H1 (cell line): ENCODE results near the gene MAST2. TPM values are rescaled to one million over a fixed set of nuclear protein-coding genes. Genes with fewer than 3 reads are reported as not detected.

Experiments used
- CTCF ChIA-PET: fragments of 300-600 bp; sonication (Branson Sonifier 250); formaldehyde crosslinking; loops from one replicate; lab custom pipeline; 2021; ENCODE audit not compliant: partially characterized antibody; lab: Charles Lee
- POLR2A ChIA-PET: fragments of 300-600 bp; sonication (Branson Sonifier 250); formaldehyde crosslinking; loops from one replicate; lab custom pipeline; 2021; ENCODE audit warnings: inconsistent platforms; ENCODE audit not compliant: partially characterized antibody; lab: Charles Lee
- DNase-seq, 2 experiments: peaks; one replicate each; pipeline versions ENCODE4 v3.0.0 to v3.0.0-alpha.2; 2010 to 2022; ENCODE audit warnings: low spot score in 2 of 2, low read depth in 1 of 2, mixed read lengths in 1 of 2
- FAIRE-seq: peaks from 2 replicates; lab custom pipeline; 2011; peaks lifted over from hg19 to GRCh38; lab: Jason Lieb, UNC
- H2AFZ ChIP-seq: 2 replicates; pipeline ENCODE4 v1.8.1; 2012; ENCODE audit warnings: low read length, inconsistent platforms
- H2AK5ac ChIP-seq: 2 replicates; pipeline ENCODE4 v1.6.1; 2013; ENCODE audit warnings: low read depth, low read length
- H2BK120ac ChIP-seq: replicated peaks from 2 replicates; pipeline ENCODE3; 2013; ENCODE audit warnings: low read depth, low read length, inconsistent platforms
- H2BK12ac ChIP-seq: 2 replicates; pipeline ENCODE4 v1.6.1; 2013; ENCODE audit warnings: low read depth, low read length
- H2BK15ac ChIP-seq: 2 replicates; pipeline ENCODE4 v1.6.1; 2013; ENCODE audit warnings: low read length
- H2BK20ac ChIP-seq: 2 replicates; pipeline ENCODE4 v1.6.1; 2013; ENCODE audit warnings: low read length
- H2BK5ac ChIP-seq: 2 replicates; pipeline ENCODE4 v1.6.1; 2013; ENCODE audit warnings: low read depth, low read length
- H3K14ac ChIP-seq: 2 replicates; pipeline ENCODE4 v1.6.1; 2013; ENCODE audit warnings: inconsistent platforms; ENCODE audit not compliant: insufficient read length
- H3K18ac ChIP-seq: 2 replicates; pipeline ENCODE4 v1.6.1; 2013; ENCODE audit warnings: low read length; ENCODE audit errors: extremely low read depth
- H3K23ac ChIP-seq: 2 replicates; pipeline ENCODE4 v1.6.1; 2013; ENCODE audit warnings: inconsistent platforms; ENCODE audit not compliant: insufficient read length
- H3K23me2 ChIP-seq: 2 replicates; pipeline ENCODE4 v1.6.1; 2013; ENCODE audit warnings: low read depth, low read length
- H3K27ac ChIP-seq: 2 replicates; pipeline ENCODE4 v1.6.1; 2011; ENCODE audit warnings: low read depth, low read length, inconsistent platforms
- H3K27me3 ChIP-seq, 4 experiments: replicated peaks in 1 of 4; 1 replicate in 1 of 4; 2 replicates in 3 of 4; pipeline versions ENCODE4 v1.6.1 to v1.8.1; 2011 to 2013; ENCODE audit warnings: low read length in 3 of 4, mild to moderate bottlenecking in 3 of 4, inconsistent platforms in 2 of 4, mixed read lengths in 2 of 4, moderate library complexity in 1 of 4; ENCODE audit not compliant: control insufficient read depth in 3 of 4, insufficient read depth in 3 of 4; ENCODE audit errors: extremely low read depth in 1 of 4
- H3K36me3 ChIP-seq, 4 experiments: 2 replicates each; pipeline versions ENCODE4 v1.6.1 to v1.8.1; 2011 to 2013; ENCODE audit warnings: mild to moderate bottlenecking in 4 of 4, low read length in 3 of 4, moderate library complexity in 2 of 4, control low read depth in 1 of 4, inconsistent platforms in 1 of 4; ENCODE audit not compliant: insufficient read depth in 4 of 4, control insufficient read depth in 2 of 4
- H3K4ac ChIP-seq: replicated peaks from 2 replicates; pipeline ENCODE3; 2013; ENCODE audit warnings: low read length, low read depth, mixed read lengths, inconsistent platforms; ENCODE audit not compliant: insufficient read length
- H3K4me1 ChIP-seq, 4 experiments: replicated peaks in 1 of 4; 1 replicate in 1 of 4; 2 replicates in 3 of 4; pipeline versions ENCODE4 v1.6.1 to v1.8.1; 2011 to 2013; ENCODE audit warnings: low read length in 3 of 4, inconsistent platforms in 2 of 4, mixed read lengths in 1 of 4; ENCODE audit not compliant: insufficient read depth in 4 of 4, control insufficient read depth in 3 of 4
- H3K4me2 ChIP-seq, 2 experiments: 2 replicates each; pipeline versions ENCODE4 v1.6.1 to v1.8.1; 2011 to 2013; ENCODE audit warnings: low read depth in 2 of 2, low read length in 2 of 2, control low read depth in 1 of 2, inconsistent platforms in 1 of 2, mild to moderate bottlenecking in 1 of 2; ENCODE audit not compliant: insufficient read depth in 1 of 2
- H3K4me3 ChIP-seq, 4 experiments: fragments of 200-600, 300-600 bp in 1 of 4; sonication (generic), shearing (Covaris generic), sonication (Bioruptor Twin) in 1 of 4; 2 replicates each; pipeline versions ENCODE4 v1.5.1 to v1.8.1; 2011 to 2016; ENCODE audit warnings: low read length in 4 of 4, low read depth in 3 of 4, control low read depth in 2 of 4, inconsistent platforms in 2 of 4, mild to moderate bottlenecking in 2 of 4, mixed read lengths in 1 of 4, moderate library complexity in 1 of 4; ENCODE audit not compliant: insufficient read depth in 2 of 4; ENCODE audit errors: extremely low read depth in 1 of 4
- H3K56ac ChIP-seq: replicated peaks from 2 replicates; pipeline ENCODE3; 2013; ENCODE audit warnings: low read depth, mild to moderate bottlenecking, mixed read lengths, low read length, inconsistent platforms; ENCODE audit not compliant: insufficient read length
- H3K79me1 ChIP-seq: 2 replicates; pipeline ENCODE4 v1.6.1; 2013; ENCODE audit warnings: low read depth, low read length, control low read depth
- H3K79me2 ChIP-seq, 2 experiments: 2 replicates each; pipeline versions ENCODE4 v1.6.1 to v1.8.1; 2012 to 2013; ENCODE audit warnings: low read length in 2 of 2, mild to moderate bottlenecking in 2 of 2, inconsistent platforms in 1 of 2; ENCODE audit not compliant: insufficient read depth in 2 of 2, control insufficient read depth in 1 of 2
- H3K9ac ChIP-seq, 4 experiments: replicated peaks in 1 of 4; 1 replicate in 1 of 4; 2 replicates in 3 of 4; pipeline versions ENCODE4 v1.6.1 to v1.8.1; 2011 to 2013; ENCODE audit warnings: low read depth in 3 of 4, low read length in 3 of 4, control low read depth in 2 of 4, mild to moderate bottlenecking in 2 of 4, moderate library complexity in 2 of 4, inconsistent platforms in 1 of 4; ENCODE audit errors: extremely low read depth in 1 of 4
- H3K9me3 ChIP-seq, 2 experiments: 2 replicates each; pipeline versions ENCODE4 v1.6.1 to v1.8.1; 2012 to 2013; ENCODE audit warnings: mild to moderate bottlenecking in 2 of 2, moderate library complexity in 2 of 2, control low read depth in 1 of 2, inconsistent platforms in 1 of 2, low read depth in 1 of 2, low read length in 1 of 2, mixed read lengths in 1 of 2; ENCODE audit not compliant: insufficient read depth in 2 of 2
- H4K20me1 ChIP-seq, 2 experiments: replicated peaks in 1 of 2; 2 replicates each; pipeline versions ENCODE3 to v1.8.1; 2011 to 2013; ENCODE audit warnings: inconsistent platforms in 2 of 2, low read length in 2 of 2, mild to moderate bottlenecking in 1 of 2; ENCODE audit not compliant: insufficient read depth in 2 of 2, control insufficient read depth in 1 of 2
- H4K5ac ChIP-seq: 2 replicates; pipeline ENCODE4 v1.6.1; 2013; ENCODE audit warnings: low read length, low read depth, mixed read lengths, inconsistent platforms; ENCODE audit not compliant: insufficient read length
- H4K8ac ChIP-seq: 2 replicates; pipeline ENCODE4 v1.8.0; 2013; ENCODE audit warnings: mild to moderate bottlenecking, moderate library complexity, low read length, inconsistent platforms; ENCODE audit not compliant: insufficient read depth; ENCODE audit errors: extremely low read depth
- H4K91ac ChIP-seq: replicated peaks from 2 replicates; pipeline ENCODE3; 2013; ENCODE audit warnings: low read length, mixed read lengths, inconsistent platforms; ENCODE audit not compliant: insufficient read length
- KDM4A ChIP-seq: IDR thresholded peaks from one replicate; pipeline ENCODE4 v1.7.1; 2012; ENCODE audit warnings: low read depth, mild to moderate bottlenecking, moderate library complexity, low read length, inconsistent platforms; ENCODE audit not compliant: severe bottlenecking
- WGBS, 2 experiments: shearing (Covaris generic) in 1 of 2; methylation state at CpG; one replicate each; pipeline versions ENCODE4 v1.1.6 to v1.1.7; 2013 to 2015; ENCODE audit warnings: low lambda C conversion rate in 2 of 2, mixed read lengths in 2 of 2, inconsistent platforms in 1 of 2, low coverage in 1 of 2, missing lambda C conversion rate in 1 of 2; ENCODE audit not compliant: insufficient replicate concordance in 2 of 2, insufficient coverage in 1 of 2, insufficient read length in 1 of 2; ENCODE audit errors: extremely low coverage in 1 of 2, missing lambda C conversion rate in 1 of 2; 5-methylcytosine and 5-hydroxymethylcytosine counted together
- polyA plus RNA-seq, 7 experiments: library from polyadenylated mRNA; depleted of rRNA in 3 of 7; stranded (reverse) in 5 of 7; unstranded in 2 of 7; fragments of >200 nt in 5 of 7; fragments of 200-250 nt in 2 of 7; gene quantifications; 1 replicate in 5 of 7; 2 replicates in 1 of 7; 4 replicates in 1 of 7; pipeline versions ENCODE4 v1.2.1 to v1.2.3, GENCODE V29; 2011 to 2013; ENCODE audit warnings: missing spikeins in 2 of 7, mixed read lengths in 2 of 7
- total RNA-seq: library from RNA; stranded (reverse); fragmentation: NEBNext Ultra II Directional; extraction: Animal tissue kit (Norgen Biotek cat#: 25700); gene quantifications from 2 replicates; pipeline ENCODE4 v1.2.1, GENCODE V29; 2021

The MAST2 gene
- total and polyA plus RNA-seq, 2 of the 8 experiments (the other 6 are each of a cell fraction or from before 2014, with no cell fraction given): 20.5 to 35.4 TPM

GRCh38 chr1:45994423-45994822 is 191.0 kb downstream of the MAST2 start:
- Histone ChIP-seq H3K79me2 (peaks cover 0 to 6% of the 10 kb centered on the region in 2 experiments; a peak in 1 of 4 replicates), H3K4me3 (no peak overlapping the region), H2BK15ac (no peak overlapping the region), H3K4ac (no peak overlapping the region), H3K27ac (no peak overlapping the region), H3K18ac (no peak overlapping the region), H2BK120ac (no peak overlapping the region), H4K5ac (no peak overlapping the region), H3K4me1 (no peaks in the 10 kb centered on the region), H3K27me3 (no peaks in the 10 kb centered on the region), H3K14ac (no peak overlapping the region), H3K9ac (no peak overlapping the region), H4K20me1 (no peaks in the 10 kb centered on the region), H2BK20ac (no peak overlapping the region), H3K9me3 (peaks cover 0 to 2% of the 10 kb centered on the region in 2 experiments; a peak in 1 of 4 replicates), H3K23me2 (no peaks in the 10 kb centered on the region), H2BK5ac (no peak overlapping the region), H4K8ac (no peak overlapping the region), H3K4me2 (no peak overlapping the region), H3K79me1 (no peaks in the 10 kb centered on the region), H3K56ac (no peak overlapping the region), H4K91ac (no peak overlapping the region), H2AK5ac (no peak overlapping the region), H3K36me3 (no peaks in the 10 kb centered on the region), H2BK12ac (no peak overlapping the region), H2AFZ (no peak overlapping the region), H3K23ac (no peak overlapping the region)
- CTCF ChIA-PET: no interaction called here
- POLR2A ChIA-PET: interaction anchor here (0.5 to 0.6 kb wide), 2 partner anchors 137 to 635 kb away, joined by 4 to 5 read pairs; no protein-coding TSS in a partner anchor
- FAIRE-seq (no peak), DNase-seq (no peak)
- 90% methylated on average over 6 of the region's 6 CpGs; no CpG with 5 or more reads in 1 of the 2 experiments for WGBS, 2 experiments
- no peak for TF ChIP-seq KDM4A
